Heart left ventricle (tissue), 16 donors: ENCODE results near the gene PELO. TPM values are rescaled to one million over a fixed set of nuclear protein-coding genes. Genes with fewer than 3 reads are reported as not detected.

Experiments used
- ATAC-seq, 4 donors: fragments of 200-7000 bp; cut with Tn5 transposase; one replicate each; pipeline ENCODE4 v1.9.1; 2020 to 2022; ENCODE audit warnings: moderate library complexity in 4 of 4, mild to moderate bottlenecking in 3 of 4, moderate number of reproducible peaks in 1 of 4
- DNase-seq, 5 donors: peaks; one replicate each; pipeline ENCODE4 v3.0.0-alpha.2; 2020
- H3K27ac ChIP-seq, 12 donors: fragments of 200-600 bp; sonication (generic) in 4 of 12; one replicate each; pipeline versions ENCODE4 v1.5.0 to v1.8.0; 2016 to 2022; ENCODE audit warnings: mild to moderate bottlenecking in 2 of 12
- H3K27me3 ChIP-seq, 9 donors: fragments of 200-600 bp; sonication (generic) in 2 of 9; one replicate each; pipeline versions ENCODE4 v1.5.1 to v1.8.0; 2016 to 2022; ENCODE audit warnings: mild to moderate bottlenecking in 3 of 9
- H3K36me3 ChIP-seq, 9 donors: fragments of 200-600 bp; sonication (generic) in 2 of 9; one replicate each; pipeline versions ENCODE4 v1.5.0 to v1.8.0; 2018 to 2022; ENCODE audit warnings: mild to moderate bottlenecking in 2 of 9
- H3K4me1 ChIP-seq, 12 donors: fragments of 200-600 bp; sonication (generic) in 4 of 12; one replicate each; pipeline versions ENCODE4 v1.5.0 to v1.8.0; 2016 to 2022; ENCODE audit warnings: mild to moderate bottlenecking in 3 of 12
- H3K4me3 ChIP-seq, 12 donors: fragments of 200-600 bp; sonication (generic) in 4 of 12; one replicate each; pipeline versions ENCODE4 v1.5.0 to v1.8.0; 2017 to 2022; ENCODE audit warnings: mild to moderate bottlenecking in 9 of 12, moderate library complexity in 4 of 12
- H3K9me3 ChIP-seq, 12 donors: fragments of 200-600 bp; sonication (generic) in 4 of 12; one replicate each; pipeline versions ENCODE4 v1.5.0 to v1.8.0; 2016 to 2022; ENCODE audit warnings: mild to moderate bottlenecking in 1 of 12
- CTCF ChIP-seq, 12 donors: fragments of 200-600 bp; sonication (generic) in 4 of 12; IDR thresholded peaks; one replicate each; pipeline versions ENCODE4 v1.5.0 to v1.8.0; 2018 to 2022; ENCODE audit warnings: antibody characterized with exemption in 12 of 12, mild to moderate bottlenecking in 5 of 12
- POLR2A ChIP-seq, 2 donors: fragments of 450-650 bp; IDR thresholded peaks; one replicate each; pipeline ENCODE4 v1.6.1; 2017; ENCODE audit warnings: antibody characterized with exemption in 2 of 2, mild to moderate bottlenecking in 2 of 2, moderate library complexity in 2 of 2
- WGBS, 4 donors: extraction: QIAGEN DNeasy Blood & Tissue Kit in 2 of 4; methylation state at CpG; one replicate each; pipeline versions ENCODE4 v1.1.5 to v1.1.7; 2013 to 2018; 5-methylcytosine and 5-hydroxymethylcytosine counted together
- intact Hi-C, 10 donors: fragments of 100-400 bp; cut with DNase I; formaldehyde crosslinking; loops; one replicate each; pipeline versions ENCODE4 v1.11.1 to v1.14.2; 2022
- polyA plus RNA-seq, 2 donors: library from polyadenylated mRNA; stranded (reverse); fragments of 200-250 nt; gene quantifications; one replicate each; pipeline ENCODE4 v1.2.3, GENCODE V29; 2013
- total RNA-seq, 9 donors: library from RNA; depleted of rRNA in 2 of 9; stranded (reverse); fragments of >200 nt in 2 of 9; fragmentation: NEBNext Ultra II Directional in 3 of 9; extraction: Animal tissue kit (Norgen Biotek cat#: 25700) in 3 of 9; gene quantifications; one replicate each; pipeline versions ENCODE4 v1.1.0 to v1.2.4, GENCODE V29; 2016 to 2023
- donor health status: ischemic (EF 13 %, LVEDD 7.1; RV severe dilation, severe dysfunction).
- donor health status: healthy with polysubstance abuse.
- donor health status: DM: no; HTN: yes; CAD: no.
- donor health status: DM: no; HTN: no; CAD: no.
- donor health status: ischemic (EF 25% LVEDD 6.9; RV normal size, moderate dysfunction).
- donor health status: ischemic (EF 25% LVEDD 5.7; RV mildly dilated, moderate dysfunction).
- donor health status: healthy.
- donor health status: DM: yes; HTN: yes; CAD: no.
- donor health status: ischemic (EF 35%, LVEDD 5.7; RV mildly dilated, moderate dysfunction).
- donor health status: nonischemic (EF 11% LVEDD 7.7; RV severe dilation, severe dysfunction).
- donor health status: DM: yes; HTN: yes; CAD: no.
- donor health status: PGD.
- donor health status: ischemic (EF 29% LVEDD 5.4; RV normal size, mild dysfunction).
- donor health status: nonischemic (EF 23%, LVEDD 6.1; RV moderate dilation, normal function).

PELO gene
- total and polyA plus RNA-seq, 11 donors = 4.3 to 28.4 (median 16.8) TPM

DNA sequence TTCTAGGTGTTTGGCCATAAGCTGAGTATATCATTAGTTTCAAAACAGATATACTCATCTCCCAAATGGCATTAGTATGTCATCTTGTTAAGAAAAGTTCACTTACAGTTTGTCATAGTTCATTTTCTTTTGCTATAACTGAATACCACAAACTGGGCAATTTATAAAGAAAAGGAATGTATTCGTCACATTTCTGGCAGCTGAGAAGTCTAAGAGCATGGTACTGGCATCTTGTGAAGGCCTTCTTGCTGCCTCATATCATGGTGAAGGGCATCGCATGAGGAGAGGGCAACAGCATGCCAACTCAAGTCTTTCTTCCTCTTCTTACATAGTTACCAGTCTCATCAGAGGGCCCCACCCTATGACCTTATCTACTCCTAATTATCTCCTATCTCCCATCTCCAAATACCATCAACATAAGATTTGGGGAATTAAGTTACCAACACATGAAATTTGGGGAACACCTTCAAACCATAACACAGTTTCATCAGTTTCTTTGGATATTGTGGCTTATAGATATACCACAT is 20.4 kb upstream of the PELO start:
- WGBS, 4 donors = 94 to 96% (median 95%) methylated on average over 2 of the region's 2 CpGs
- TF ChIP-seq CTCF (IDR thresholded peaks at IDR 0.05) (no peak), POLR2A (IDR thresholded peaks at IDR 0.05) (no peak)
- peaks cover 0 to 7% (median 0%) of the 10 kb centered on the region in 12 donors for H3K9me3 ChIP-seq
- no peaks in the 10 kb centered on the region for H3K27me3 ChIP-seq
- intact Hi-C loops = no loop called here
- H3K36me3 ChIP-seq = no peaks in the 10 kb centered on the region
- no peak for DNase-seq
- no peak overlapping the region for H3K27ac ChIP-seq
- ATAC-seq = no peak
- no peak overlapping the region for H3K4me3 ChIP-seq
- peaks cover 0 to 18% (median 0%) of the 10 kb centered on the region in 12 donors for H3K4me1 ChIP-seq

DNA sequence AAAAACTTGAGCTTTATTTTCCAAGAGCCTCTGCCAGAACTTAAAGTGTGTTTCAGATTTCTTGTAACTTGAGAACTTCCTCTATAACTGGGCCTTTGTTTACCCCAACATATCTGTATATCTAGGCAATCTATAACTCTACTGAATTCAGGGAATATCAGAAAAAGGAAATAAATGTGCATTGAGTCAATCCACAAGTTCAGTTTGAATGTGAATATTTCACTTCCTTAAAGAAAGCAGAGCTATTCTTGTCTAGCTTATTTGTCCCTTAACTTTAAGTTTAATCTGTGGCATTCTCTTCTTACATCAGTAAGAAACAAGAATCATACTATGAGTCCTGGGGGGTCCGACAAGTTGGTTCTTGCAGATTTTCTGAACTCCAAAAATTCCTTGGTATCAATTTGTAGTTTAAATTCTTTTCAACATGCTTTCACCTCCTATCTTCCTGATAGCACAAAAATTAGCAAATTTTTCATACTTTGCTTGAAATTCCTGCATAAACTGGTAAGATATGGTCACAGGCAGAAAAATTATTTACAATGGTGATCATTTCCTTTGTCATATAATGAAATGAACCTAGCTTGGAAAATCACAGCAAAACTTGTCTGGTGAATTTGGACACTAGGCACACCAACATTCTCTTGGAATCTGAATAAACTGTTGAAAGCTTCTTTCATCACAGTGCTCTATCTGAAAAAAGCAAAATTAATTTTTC is 19.8 kb upstream of the PELO start:
- TF ChIP-seq CTCF (IDR thresholded peaks at IDR 0.05) = no peak
- no peak for TF ChIP-seq POLR2A (IDR thresholded peaks at IDR 0.05)
- ATAC-seq = no peak
- intact Hi-C loops = no loop called here
- Histone ChIP-seq H3K36me3 (no peaks in the 10 kb centered on the region), H3K27me3 (no peaks in the 10 kb centered on the region), H3K4me1 (peaks cover 0 to 20% (median 0%) of the 10 kb centered on the region in 12 donors), H3K27ac (no peak overlapping the region), H3K4me3 (no peak overlapping the region), H3K9me3 (peaks cover 0 to 7% (median 0%) of the 10 kb centered on the region in 12 donors)
- WGBS, 4 donors = 73 to 91% (median 84%) methylated on average over 1 of the region's 1 CpG
- no peak for DNase-seq

GRCh38 chr5:52769061-52769460 is 18.7 kb upstream of the PELO start:
- 89 to 94% (median 93%) methylated on average over 5 of the region's 5 CpGs for WGBS, 4 donors
- H3K27ac ChIP-seq = peak overlapping the region in 2 of 12 donors; percentile 8 to 33
- TF ChIP-seq POLR2A (IDR thresholded peaks at IDR 0.05) = no peak

DNA sequence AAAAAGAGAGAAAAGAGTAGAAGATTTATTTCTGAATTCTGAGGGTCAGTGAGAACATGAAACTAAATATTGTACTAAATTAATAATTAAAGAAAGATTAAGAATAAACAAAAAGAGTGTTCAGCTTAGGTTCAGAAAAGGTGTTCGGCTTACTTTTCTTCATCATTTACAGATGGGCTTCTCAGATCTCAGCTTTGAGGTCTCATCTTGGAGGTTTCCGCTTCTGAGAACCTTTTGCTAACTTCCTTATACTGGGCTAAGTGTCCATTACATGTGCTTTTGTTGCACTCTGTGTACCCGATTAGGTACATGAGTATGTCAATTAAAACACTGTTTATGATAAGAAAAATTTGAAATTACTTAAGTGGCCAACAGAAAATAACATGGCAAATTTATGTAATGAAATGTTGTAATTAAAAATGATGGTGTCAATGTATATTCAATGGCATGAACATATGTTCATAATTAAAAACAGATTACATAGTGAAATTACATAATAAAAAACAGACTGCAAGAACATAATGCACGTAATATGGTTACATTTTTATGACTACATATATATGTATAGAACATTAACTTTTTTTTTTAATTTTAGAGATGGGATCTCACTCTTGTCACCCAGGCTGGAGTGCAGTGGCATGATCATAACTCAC is 17.3 kb upstream of the PELO start:
- Histone ChIP-seq H3K9me3 (no peaks in the 10 kb centered on the region), H3K36me3 (no peaks in the 10 kb centered on the region), H3K27ac (no peak overlapping the region), H3K4me1 (peaks cover 0 to 22% (median 0%) of the 10 kb centered on the region in 12 donors), H3K4me3 (no peak overlapping the region), H3K27me3 (no peaks in the 10 kb centered on the region)
- ATAC-seq (no peak), DNase-seq (no peak)
- WGBS, 4 donors = 96 to 98% (median 97%) methylated on average over 4 of the region's 4 CpGs
- TF ChIP-seq CTCF (IDR thresholded peaks at IDR 0.05) (no peak), POLR2A (IDR thresholded peaks at IDR 0.05) (no peak)
- intact Hi-C loops = loop anchor here in 1 of 10 donors (5.0 kb wide), 1 partner anchor 43 kb away; no protein-coding TSS in a partner anchor

More at GRCh38 chr5:52769061-52769460, 18.7 kb upstream of the PELO start:
- ATAC-seq = no peak
- intact Hi-C loops = no loop called here
- no peak overlapping the region for H3K4me3 ChIP-seq
- H3K27me3 ChIP-seq = no peaks in the 10 kb centered on the region
- peaks cover 0 to 20% (median 0%) of the 10 kb centered on the region in 12 donors for H3K4me1 ChIP-seq
- DNase-seq = no peak
- no peaks in the 10 kb centered on the region for H3K36me3 ChIP-seq
- H3K9me3 ChIP-seq = peaks cover 0 to 7% (median 0%) of the 10 kb centered on the region in 12 donors
